Fibroblast of skin of abdomen (primary cell): ENCODE results near the gene TAS2R38. TPM values are rescaled to one million over a fixed set of nuclear protein-coding genes. Genes with fewer than 3 reads are reported as not detected.
"Not testable (repeated sequence)": the region's sequence is repeated elsewhere in the genome, so short reads cannot be mapped to it uniquely, and the experiment has no call there.

Source experiments
- DNase-seq: peaks from one replicate; pipeline ENCODE4 v3.0.0-alpha.2; 2013
- polyA plus RNA-seq, 2 experiments: library from polyadenylated mRNA; unstranded; fragments of 120-200 nt; gene quantifications; one replicate each; pipeline ENCODE4 v1.2.1, GENCODE V29; 2013; ENCODE audit not compliant: insufficient read length in 2 of 2

TAS2R38 gene
- not detected for polyA plus RNA-seq (2013, experiment 1 of 2; ENCODE audit: insufficient read length)
- not detected for polyA plus RNA-seq (2013, experiment 2 of 2; ENCODE audit: insufficient read length)

DNA sequence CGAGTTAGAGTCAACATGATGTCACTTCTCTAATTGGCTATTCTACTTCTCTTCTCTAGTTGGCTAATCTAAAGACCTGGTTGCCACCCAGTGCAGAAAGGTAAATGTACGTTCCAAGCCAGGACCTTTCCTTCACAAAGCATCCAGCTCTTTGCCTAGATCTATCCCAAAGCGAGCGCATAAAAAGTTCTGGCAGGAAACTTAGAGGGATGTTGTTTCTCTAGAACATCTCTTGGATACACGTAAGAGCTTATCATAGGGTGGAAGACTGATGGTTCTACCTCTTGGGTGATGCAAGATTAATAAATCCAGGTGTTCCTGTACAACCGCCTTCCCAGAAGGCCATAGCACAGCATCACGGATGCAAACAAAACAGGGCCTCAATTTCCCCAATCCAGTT is at the start of gene TAS2R38:
TSS of gene TAS2R38 (minus strand) at position 101 of the 400 bp plus-strand sequence. CDS start at position 17, 84 bp downstream.
- DNase-seq, result no peak

DNA sequence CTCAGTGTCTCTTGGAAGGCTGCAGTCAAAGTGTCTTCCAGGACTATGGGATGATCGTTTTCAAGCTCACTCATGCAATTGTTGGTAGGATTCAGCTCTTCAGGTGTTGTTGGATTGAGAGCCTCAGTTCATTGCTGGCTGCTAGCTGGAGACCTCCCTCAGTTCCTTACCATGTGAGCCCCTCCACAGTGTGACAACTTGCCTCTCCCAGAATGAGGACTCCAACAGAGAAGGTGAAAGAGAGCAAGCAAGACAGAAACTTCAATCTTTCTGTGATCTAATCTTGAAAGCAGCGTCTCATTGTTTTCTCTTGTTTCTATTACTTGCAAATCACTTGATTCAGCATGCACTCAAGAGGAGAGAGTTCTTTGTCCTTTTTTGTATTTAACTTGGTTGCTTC is 44.6 kb upstream of the TAS2R38 start:
- DNase-seq, result no peak

DNA sequence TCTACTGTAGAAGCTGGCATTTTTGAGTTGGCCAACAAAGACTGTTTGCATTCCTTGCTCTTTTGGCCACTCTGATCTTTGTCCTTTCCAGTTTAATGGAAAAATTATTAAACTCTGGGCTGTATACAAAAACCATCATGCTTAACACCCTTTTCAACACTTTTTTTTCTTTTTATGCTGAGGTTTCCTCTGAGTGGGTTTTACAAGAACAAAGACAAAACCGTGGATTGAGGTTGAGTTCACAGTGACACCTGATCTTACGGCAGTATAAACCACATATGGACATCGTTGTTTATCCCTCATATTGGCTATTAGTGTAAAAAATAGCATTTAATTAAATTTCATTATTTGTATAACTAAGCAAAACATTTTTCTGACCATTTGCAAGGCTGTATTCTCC is 43.9 kb upstream of the TAS2R38 start:
- DNase-seq, result no peak

DNA sequence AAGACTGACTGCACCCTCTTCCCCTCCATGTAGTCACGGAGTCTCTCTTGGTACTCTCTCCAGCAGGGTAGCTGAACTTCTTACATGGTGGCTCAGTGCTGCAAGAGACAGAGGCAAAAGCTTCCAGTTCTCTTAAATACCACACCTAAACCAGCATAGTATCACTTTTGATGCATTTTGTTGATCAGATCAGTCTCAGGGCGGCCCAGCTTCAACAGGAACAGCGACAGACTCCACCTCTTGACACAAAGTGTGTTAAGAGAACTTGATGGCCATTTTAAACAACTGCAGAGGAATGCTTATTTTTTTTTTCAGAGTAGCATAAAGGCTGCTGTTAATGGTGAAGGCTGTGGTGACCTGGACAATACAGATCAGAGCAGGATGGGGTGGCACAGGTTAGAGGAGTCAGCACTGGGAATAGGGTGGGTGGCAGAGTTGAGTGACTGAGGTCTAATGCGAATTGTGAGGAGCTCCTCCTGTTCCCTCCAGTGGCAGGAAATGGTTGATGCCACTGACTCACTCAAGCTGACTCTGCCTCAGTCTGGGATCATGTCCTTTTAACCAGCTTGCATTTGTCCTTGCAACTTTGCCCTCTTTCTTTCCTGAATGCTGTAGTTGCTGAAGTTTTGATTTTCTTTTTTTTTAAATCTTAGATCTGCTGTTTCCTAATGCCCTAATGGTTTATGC is 39.4 kb upstream of the TAS2R38 start:
- no peak for DNase-seq

DNA sequence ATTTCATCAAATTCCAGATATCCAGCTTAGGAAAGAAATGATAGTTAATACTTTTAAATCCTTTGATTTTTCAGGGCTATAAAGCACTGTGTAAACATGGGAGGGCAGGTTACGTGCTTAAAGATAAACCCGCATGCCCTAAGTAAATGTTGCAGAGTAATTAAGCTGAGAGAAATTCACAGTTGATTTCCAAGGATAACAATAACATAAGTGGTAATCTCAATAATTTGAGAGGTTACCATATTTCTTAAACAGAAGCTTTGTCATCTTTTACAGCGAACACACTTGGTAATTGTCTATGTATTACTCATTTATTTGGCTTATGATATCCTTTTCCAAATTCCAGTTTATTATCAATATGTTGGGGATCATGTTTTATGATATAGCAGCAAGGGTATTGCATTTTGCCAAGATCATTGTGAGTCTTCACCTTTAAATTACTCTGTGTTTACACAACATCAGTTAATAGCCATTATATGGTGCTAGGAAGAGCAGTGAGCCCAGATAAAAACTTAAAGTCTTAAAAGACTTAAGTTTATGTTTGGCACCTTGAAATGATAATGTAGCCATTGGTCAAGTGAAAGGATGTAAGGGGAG is 37.5 kb upstream of the TAS2R38 start:
- DNase-seq, result no peak

DNA sequence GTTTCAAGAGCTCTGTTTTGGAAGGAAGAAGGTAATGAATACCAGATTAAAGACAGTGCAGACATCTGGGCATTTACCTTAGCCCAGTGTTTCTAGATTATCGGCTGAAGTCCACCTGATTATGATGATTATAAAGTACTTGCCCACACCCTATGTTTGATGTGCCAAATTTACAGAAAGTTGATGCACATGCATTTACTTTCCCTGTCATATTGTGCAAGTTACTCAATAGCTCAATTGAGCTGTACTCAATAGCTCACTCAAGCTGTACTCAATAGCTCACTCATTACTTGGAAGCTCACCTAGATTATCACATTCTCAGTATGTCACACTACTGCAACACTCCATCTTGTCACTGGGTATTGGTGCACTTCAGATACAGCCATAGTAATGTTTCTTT is 35.6 kb upstream of the TAS2R38 start:
- no peak for DNase-seq

DNA sequence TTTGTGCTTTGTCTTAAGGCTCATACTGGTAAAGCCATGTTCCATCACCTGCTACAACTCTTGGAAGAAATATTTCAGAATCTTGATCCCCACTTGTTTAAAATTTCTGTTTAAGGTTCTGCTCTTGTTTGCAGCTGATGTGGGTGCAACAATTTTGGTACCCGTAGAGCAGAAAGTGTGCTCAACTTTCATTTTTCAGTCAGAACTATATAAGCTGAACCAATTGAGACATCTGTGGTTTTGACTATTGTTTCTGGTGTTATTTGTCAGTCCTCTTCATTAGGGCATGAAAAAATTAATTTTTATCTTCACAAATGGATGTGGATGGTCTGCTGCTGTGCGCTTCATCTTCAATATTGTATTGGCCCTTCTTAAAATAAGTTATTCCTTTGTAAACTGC is 33.0 kb upstream of the TAS2R38 start:
- DNase-seq, result no peak

DNA sequence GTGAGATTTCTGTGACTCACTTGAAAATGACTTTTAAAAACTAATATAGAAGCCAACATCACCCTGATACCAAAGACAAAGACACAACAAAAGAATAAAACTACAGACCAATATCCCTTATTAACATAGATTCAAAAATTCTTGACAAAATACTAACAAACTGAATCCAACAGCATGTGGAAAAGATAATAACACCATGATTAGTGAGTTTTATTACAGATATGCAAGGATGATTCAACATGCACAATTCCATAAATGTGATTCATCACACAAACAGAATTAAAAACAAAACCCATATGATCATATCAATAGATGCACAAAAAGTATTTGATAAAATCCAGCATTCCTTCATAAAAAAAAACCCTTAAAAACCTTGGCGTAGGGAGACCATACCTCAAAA is 28.6 kb upstream of the TAS2R38 start:
- DNase-seq, result no peak

DNA sequence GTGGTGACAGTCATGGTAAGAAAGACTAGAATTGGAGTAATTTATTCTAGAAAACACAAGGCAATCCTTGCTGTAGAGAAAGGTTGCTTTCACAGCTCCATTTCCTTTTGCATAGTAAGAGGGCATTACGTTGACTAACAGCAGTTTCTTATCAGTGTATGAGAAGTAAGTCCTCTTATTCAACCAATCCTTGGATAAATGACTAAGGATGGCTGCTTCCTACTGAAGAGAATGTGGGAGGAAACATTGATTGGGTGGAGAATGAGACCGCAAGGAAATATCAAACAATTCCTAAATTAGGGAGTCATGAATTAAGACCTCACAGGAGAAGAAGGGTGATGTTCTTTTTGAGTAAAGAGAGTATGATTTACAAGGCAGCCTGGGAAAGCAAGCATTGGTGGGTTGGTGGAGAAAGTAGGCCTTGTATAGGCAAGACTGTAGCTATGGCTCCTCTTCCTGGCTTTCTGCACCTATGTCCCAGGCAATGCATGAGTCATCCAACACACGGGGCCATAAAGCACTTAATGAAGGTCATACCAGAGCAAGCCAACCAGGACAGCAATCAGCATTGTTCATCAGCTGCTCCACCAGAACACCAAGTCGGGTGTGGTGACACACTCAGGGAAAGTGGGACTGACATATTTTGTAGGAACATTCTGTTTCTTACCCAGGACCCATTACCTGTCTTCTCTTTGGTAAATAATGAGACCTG is 27.7 kb upstream of the TAS2R38 start:
- DNase-seq, result no peak

DNA sequence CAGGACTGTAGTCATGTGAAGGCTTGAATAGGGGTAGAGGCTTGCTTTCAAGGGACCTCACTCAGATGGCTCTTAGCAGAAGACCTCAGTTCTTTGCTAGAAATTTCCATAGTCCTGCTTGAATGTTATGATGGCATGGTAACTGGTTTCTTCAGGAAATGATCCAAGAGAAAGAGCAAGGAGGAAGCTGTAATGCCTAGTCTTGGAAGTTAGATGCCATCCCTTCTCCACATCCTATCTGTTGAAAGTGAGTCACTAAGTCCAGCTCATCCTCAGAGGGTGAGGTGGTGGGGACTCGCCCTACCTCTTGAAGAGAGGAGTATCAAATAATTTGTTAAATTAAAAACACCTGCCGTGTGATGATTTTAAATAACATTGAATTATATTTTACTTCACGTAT is 26.7 kb upstream of the TAS2R38 start:
- no peak for DNase-seq

DNA sequence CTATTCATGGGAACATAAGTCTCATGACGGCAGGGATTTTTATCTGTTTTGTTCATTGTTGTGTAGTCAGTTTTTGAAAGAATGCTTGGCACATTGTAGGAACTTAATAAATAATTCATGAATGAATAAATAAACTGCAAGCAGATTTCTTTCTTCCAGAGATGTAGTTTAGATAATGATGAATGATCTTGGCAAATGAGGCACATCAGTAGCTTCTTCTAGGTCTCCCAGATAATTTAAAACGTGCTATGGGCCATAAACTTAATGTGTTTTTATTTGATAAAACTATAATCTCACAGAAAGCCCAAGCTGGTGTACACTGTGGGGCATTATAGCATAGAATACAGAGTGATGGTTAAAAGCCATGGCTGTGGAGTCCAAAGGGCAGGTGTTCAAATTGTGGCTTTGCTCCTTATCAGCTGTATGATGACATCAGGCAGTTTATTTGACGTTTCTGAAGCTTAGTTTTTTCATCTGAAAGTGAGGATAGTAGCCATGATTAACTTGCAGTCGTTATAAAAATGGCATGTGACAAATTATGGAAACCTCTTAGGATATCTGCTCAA is 25.6 kb upstream of the TAS2R38 start:
- no peak for DNase-seq

DNA sequence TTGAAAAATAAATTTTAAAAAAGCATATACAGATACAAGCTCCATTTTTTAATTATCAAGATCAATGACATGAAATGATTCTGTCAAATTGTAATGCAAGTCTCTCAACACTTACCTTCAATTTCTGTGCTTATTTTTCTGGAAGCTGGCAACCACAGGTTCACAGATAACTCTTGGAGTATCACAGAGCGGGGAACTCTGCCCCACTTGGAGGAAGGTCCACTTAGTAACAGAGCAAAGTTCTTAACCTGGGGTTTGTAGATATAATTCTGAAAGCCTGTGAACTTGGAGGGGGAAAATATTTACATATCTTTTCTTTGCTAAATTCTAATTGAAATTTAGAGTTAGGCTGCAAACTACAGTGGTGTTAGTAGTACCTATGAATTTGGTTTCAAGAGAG is 19.8 kb upstream of the TAS2R38 start:
- no peak for DNase-seq

DNA sequence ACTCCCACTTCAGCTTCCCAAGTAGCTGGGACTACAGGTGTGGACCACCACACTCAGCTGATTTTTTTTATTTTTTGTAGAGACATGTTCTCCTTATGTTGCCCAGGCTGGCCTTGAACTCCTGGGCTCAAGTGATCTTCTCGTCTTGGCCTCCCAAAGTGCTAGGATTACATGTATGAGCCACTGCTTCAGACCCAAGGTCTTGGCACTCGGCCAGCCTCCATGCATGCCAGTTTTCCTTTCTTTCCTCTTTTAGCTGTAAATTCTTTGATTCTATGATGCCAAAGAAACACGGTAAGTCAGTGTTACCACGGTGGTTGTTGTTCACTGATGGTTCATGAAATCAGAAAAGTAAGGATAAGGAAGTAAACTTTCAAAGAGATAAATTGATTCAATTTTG is 19.1 kb upstream of the TAS2R38 start:
- no peak for DNase-seq

DNA sequence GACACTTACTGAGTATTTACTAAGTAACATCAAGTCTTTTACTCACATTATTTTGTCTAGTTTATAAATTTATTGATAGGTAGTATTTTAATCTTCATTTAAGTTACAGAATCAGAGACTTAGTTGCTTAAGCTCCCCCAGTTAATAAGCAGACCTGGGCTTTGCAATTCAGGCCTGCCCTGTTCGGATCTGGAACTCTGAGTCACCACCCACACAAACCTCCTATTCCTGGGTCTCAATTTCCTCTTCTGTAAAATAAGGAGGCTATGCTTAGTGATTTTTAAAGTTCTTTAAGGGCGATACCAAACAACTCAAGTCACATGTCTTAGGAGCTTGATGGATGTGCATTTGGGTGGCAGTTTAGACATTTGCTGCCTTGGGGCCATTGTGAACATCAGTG is 18.6 kb upstream of the TAS2R38 start:
- no peak for DNase-seq

DNA sequence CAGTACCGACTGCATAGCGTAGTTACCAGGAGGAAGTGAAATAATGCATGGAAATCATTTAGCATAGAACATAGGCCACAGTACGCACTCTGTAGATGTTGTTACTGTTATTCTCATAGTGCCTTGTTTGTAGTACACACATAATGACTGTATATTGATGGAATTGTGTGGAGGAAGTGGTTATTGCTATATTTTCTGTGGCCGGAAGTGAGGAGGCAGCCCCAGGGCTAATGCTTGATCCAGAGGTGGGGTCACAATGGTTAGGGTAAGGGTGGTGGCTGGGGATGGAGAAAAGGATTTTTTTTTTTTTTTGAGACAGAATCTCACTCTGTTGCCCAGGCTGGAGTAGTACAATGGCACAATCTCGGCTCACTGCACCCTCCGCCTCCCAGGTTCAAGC is 17.6 kb upstream of the TAS2R38 start:
- no peak for DNase-seq

DNA sequence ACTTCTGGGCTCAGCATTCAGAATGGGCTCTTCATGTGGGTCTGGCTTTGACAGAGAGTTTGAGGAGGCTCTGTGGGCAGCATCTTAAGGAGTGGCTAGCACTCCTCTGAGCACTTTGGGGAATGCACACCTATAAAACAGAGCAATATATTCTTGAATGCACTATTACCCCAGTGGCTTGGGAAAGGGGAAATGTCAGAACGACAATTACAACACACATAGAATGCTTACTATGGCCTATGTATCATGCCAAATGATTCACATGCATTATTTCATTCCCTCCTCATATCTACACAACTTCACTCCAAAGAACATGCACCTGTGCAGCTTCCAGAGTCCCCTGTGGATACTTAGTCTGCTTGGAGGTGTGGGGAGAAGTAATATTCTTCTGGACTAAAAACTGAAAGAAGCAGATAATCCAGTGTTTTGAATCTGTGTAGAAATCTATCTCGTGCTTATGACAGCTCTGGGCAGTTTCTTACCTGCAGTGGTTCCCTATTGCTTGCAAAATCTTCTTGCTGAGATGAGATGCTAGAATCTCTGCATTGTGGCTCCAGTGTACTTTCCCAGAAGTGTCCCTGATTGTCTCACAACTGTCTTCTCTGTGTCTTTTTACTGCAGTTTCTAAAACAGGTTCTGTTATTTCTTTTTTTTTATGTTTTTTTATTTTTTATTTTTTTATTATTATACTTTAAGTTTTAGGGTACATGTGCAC is 16.6 kb upstream of the TAS2R38 start:
- no peak for DNase-seq

DNA sequence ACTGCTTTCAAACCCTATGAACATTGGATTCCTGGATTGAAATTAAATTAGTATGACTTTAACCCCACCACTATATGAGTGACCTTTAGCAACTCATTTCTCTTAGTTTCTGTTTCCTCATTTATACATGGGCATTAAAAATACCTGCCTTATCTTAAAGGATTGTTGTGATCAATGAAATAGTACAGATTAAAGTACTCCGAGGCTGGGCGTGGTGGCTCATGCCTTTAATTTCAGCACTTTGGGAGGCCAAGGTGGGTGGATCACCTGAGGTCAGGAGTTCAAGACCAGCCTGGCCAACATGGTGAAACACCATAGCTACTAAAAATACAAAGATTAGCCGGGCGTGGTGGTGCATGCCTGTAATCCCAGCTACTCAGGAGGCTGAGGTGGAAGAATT is 14.2 kb upstream of the TAS2R38 start:
- DNase-seq, result not testable (repeated sequence)

DNA sequence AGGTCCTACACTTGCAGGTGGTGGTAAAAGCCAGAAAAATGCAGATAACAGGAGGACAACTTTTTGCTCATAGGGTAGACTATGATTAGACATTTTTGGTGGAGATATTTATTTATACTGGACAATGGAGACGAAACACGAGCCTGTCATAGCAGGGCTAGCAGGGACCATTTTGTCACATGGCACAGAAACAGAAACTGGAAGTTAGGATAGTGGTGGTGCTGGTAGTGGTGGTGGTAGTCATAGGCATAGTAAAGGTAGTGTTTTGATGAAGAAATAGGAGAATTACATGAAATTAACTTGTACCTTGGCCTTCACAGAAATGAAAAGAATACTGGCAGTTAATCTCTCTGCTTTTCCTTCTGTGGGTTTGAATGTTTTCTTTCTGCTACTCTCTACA is 13.3 kb upstream of the TAS2R38 start:
- DNase-seq, result no peak

DNA sequence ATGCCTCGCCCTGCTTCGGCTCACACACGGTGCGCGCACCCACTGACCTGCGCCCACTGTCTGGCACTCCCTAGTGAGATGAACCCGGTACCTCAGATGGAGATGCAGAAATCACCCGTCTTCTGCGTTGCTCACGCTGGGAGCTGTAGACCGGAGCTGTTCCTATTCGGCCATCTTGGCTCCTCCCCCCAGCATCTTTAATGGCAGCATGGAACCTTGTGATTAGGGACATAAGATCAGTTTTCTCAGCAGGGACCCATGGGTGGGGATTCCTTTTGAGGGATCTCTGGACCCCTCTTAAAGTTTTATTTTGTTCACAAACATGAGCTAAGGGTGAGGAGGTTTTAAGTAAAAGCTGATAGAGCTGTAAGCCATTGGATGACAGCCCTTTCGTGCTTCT is 12.4 kb upstream of the TAS2R38 start:
- not testable (repeated sequence) for DNase-seq

DNA sequence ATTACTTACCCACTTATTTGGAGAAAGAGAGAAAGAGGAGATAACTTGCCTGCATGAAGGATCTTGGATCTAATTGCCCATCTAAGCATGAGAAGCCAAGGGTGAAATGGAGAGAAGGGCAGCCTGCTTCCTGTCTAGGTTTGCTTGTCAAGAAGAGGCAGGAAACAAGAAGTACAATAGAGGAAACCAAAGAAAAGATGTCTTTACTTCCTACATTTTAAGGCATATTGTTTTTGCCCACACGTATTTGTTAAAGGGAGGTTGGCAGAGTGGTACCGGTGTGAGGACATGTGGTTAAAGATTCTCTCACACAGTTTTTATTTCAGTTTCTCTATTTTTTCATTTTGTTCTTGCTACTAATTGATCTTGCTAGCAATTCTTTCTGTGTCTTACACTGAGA is 6.0 kb upstream of the TAS2R38 start:
- DNase-seq, result no peak

DNA sequence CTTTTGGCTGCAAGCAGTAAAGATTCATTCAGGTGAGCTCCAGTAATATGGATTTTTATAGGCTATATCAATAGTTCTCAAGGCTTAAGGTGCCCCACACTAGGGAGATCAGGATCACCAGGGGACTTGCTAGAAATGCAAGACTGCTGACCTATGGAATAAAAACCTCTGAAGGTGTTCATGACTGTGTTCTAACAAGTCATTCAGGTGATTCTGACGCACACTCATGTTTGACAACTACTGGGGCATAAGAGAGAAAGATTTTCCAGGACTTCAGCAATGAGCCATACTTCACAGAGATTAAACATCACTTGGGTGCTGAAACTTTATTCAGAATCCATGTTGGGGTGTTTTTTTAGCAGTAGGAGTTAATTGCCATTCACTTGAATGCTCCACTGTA is 4.8 kb upstream of the TAS2R38 start:
- DNase-seq, result no peak

DNA sequence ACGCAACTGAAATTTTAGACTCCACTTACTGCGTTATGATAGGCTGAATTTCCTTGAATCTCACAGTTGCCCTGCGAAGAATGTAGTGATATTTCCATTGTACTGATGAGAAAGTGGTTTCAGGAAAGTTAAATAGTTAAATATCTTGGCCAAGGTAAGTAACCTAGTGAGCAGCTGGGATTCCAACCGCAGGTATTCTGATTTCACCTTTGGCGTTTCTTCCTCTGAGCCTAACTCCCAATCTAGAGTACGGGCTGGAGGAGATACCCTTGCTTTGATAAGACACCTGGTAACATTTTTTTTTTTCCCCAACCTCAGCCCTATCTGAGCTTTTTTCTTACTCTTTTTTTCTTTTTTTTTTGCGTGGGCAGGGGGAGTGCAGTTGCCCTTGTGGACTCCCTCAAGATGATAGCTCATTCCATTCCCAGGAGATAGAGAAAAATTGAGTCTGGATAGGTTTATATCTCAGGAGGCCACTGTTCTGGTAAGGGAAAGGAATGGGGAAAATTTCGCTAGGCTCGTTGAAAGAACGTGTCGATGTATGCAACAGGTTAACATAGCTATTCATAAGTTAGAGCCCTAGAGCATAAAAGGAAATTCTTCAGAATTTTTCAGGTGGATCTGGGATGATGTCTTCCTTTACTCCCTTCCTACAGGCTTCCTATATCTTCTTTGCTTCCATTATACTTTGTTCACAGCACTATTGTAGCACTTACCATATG is 3.1 kb upstream of the TAS2R38 start:
- no peak for DNase-seq
